ENCODE results near the gene ATP2C2. TPM values are rescaled to one million over a fixed set of nuclear protein-coding genes. Genes with fewer than 3 reads are reported as not detected.
A peak's percentile ranks its signal among the peaks of the same experiment; 100 is the strongest.

Gene ATP2C2
- total and polyA plus RNA-seq, 2 of the 8 experiments (the other 6 are each of a cell fraction or from before 2014, with no cell fraction given), result 1.2 to 2.8 TPM

DNA sequence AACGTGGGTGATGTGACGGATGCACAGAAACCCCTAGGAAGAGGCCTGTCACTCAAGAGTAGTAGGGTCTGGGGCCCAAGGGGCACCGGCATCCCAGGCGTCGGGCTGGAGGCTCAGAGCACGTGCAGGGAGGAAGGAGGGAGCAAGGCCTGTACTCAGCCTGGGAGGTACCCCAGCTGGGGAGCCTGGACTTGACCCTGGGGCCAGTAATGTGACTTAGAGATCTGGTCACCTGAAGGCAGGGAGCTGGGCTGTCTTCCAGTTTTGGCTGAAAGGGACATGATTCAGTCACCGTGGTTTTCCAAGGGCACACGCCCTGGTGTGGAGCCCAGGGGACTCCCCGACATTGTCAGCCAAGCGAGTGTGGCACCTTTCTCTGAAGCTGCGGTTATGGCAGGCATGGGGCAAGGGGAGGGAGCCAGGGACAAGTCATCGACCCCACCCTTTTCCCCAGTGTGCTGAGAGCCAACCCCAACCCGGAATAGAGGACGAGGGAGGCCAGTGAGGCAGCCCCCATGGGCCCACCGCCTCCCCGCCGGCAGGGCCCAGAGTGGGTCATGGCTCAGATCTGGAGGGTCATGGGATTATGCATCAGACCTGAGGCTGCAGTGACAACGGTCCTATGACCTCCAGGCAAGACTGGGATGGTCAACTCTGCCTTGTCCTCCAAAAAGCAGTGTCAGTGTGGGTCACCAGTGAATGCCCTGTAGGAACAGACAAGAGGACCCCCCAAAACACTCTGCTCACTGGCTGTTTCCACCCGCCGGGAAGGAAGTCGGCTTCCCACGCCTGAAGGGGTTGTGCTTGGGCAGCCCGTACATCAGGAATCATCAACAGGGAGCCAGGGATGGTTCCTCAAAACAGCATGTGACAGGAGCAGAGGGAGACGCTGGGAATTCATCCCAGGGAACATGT is 94.2 kb downstream of the ATP2C2 start:
- Histone ChIP-seq H2BK15ac (ENCODE audit: low read length) (no peak overlapping the region), H2BK5ac (ENCODE audit: low read depth, low read length) (no peak overlapping the region), H3K27me3 (replicated peaks in 1 of 4; ENCODE audit: control insufficient read depth in 3 of 4, extremely low read depth in 1 of 4, insufficient read depth in 3 of 4, low read length in 3 of 4) (no peaks in the 10 kb centered on the region; a peak in 1 of 7 replicates), H3K9ac (replicated peaks in 1 of 4; ENCODE audit: extremely low read depth in 1 of 4, low read depth in 3 of 4, low read length in 3 of 4) (no peak overlapping the region), H3K4me1 (replicated peaks in 1 of 4; ENCODE audit: control insufficient read depth in 3 of 4, insufficient read depth in 4 of 4, low read length in 3 of 4) (no peaks in the 10 kb centered on the region), H4K5ac (ENCODE audit: insufficient read length, low read depth, low read length) (no peak overlapping the region), H4K91ac (replicated peaks; ENCODE audit: insufficient read length, low read length) (no peak overlapping the region), H4K20me1 (replicated peaks in 1 of 2; ENCODE audit: control insufficient read depth in 1 of 2, insufficient read depth in 2 of 2, low read length in 2 of 2) (no peaks in the 10 kb centered on the region), H2BK12ac (ENCODE audit: low read depth, low read length) (no peak overlapping the region), H3K4me2 (ENCODE audit: insufficient read depth in 1 of 2, low read depth in 2 of 2, low read length in 2 of 2) (no peak overlapping the region), H3K9me3 (ENCODE audit: insufficient read depth in 2 of 2, low read depth in 1 of 2, low read length in 1 of 2) (peaks cover 5 to 6% of the 10 kb centered on the region in 2 experiments), H2AK5ac (ENCODE audit: low read depth, low read length) (no peak overlapping the region), H3K79me2 (ENCODE audit: control insufficient read depth in 1 of 2, insufficient read depth in 2 of 2, low read length in 2 of 2) (no peaks in the 10 kb centered on the region), H3K79me1 (ENCODE audit: low read depth, low read length) (no peaks in the 10 kb centered on the region), H3K14ac (ENCODE audit: insufficient read length) (no peak overlapping the region), H3K56ac (replicated peaks; ENCODE audit: insufficient read length, low read depth, low read length) (no peak overlapping the region), H3K18ac (ENCODE audit: extremely low read depth, low read length) (no peak overlapping the region), H3K4ac (replicated peaks; ENCODE audit: insufficient read length, low read depth, low read length) (no peak overlapping the region), H2AFZ (ENCODE audit: low read length) (no peak overlapping the region), H3K36me3 (ENCODE audit: control insufficient read depth in 2 of 4, insufficient read depth in 4 of 4, low read length in 3 of 4) (peaks cover 0 to 5% (median under 1%) of the 10 kb centered on the region in 4 experiments; a peak in 1 of 8 replicates), H3K27ac (ENCODE audit: low read depth, low read length) (no peak overlapping the region), H4K8ac (ENCODE audit: extremely low read depth, insufficient read depth, low read length) (peak overlapping the region; percentile 51; the same call in 1 of the 2 replicates), H3K23ac (ENCODE audit: insufficient read length) (no peak overlapping the region), H3K23me2 (ENCODE audit: low read depth, low read length) (no peaks in the 10 kb centered on the region), H2BK120ac (replicated peaks; ENCODE audit: low read depth, low read length) (no peak overlapping the region), H2BK20ac (ENCODE audit: low read length) (no peak overlapping the region), H3K4me3 (ENCODE audit: extremely low read depth in 1 of 4, insufficient read depth in 2 of 4, low read depth in 3 of 4, low read length in 4 of 4) (no peak overlapping the region)
- WGBS, 2 experiments (ENCODE audit: extremely low coverage in 1 of 2, insufficient coverage in 1 of 2, insufficient read length in 1 of 2, insufficient replicate concordance in 2 of 2, low coverage in 1 of 2, low lambda C conversion rate in 2 of 2, missing lambda C conversion rate in 1 of 2), result 86% methylated on average over 23 of the region's 24 CpGs; no CpG with 5 or more reads in 1 of the 2 experiments
- CTCF ChIA-PET (ENCODE audit: partially characterized antibody), result interaction anchor here (0.7 to 1.7 kb wide), 4 partner anchors 21 to 378 kb away, joined by 3 to 4 read pairs (median 3); no protein-coding TSS in a partner anchor
- FAIRE-seq (no peak), DNase-seq (ENCODE audit: low read depth in 1 of 2, low spot score in 2 of 2) (no peak)
- POLR2A ChIA-PET (ENCODE audit: partially characterized antibody), result interaction anchor here (1.3 kb wide), 1 partner anchor 26 kb away, joined by 3 read pairs; no protein-coding TSS in a partner anchor
- TF ChIP-seq, protein P1, sequence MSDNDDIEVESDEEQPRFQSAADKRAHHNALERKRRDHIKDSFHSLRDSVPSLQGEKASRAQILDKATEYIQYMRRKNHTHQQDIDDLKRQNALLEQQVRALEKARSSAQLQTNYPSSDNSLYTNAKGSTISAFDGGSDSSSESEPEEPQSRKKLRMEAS (IDR thresholded peaks at IDR 0.05), result no peak
- TF ChIP-seq TCF12 (IDR thresholded peaks at IDR 0.05; ENCODE audit: low read depth, low read length) (no peak), SP1 (IDR thresholded peaks at IDR 0.05; ENCODE audit: low read depth, low read length) (no peak), CEBPB (IDR thresholded peaks at IDR 0.05; ENCODE audit: low read depth, low read length) (no peak), ZNF274 (IDR thresholded peaks at IDR 0.05; ENCODE audit: borderline replicate concordance, extremely low read depth, low read length) (no peak), EGR1 (IDR thresholded peaks at IDR 0.05; ENCODE audit: borderline replicate concordance, low read depth, low read length) (no peak), SUZ12 (IDR thresholded peaks at IDR 0.05; ENCODE audit: low read length) (no peak), ASH2L (IDR thresholded peaks at IDR 0.05; ENCODE audit: low read length) (no peak)
- TF ChIP-seq, protein P2, sequence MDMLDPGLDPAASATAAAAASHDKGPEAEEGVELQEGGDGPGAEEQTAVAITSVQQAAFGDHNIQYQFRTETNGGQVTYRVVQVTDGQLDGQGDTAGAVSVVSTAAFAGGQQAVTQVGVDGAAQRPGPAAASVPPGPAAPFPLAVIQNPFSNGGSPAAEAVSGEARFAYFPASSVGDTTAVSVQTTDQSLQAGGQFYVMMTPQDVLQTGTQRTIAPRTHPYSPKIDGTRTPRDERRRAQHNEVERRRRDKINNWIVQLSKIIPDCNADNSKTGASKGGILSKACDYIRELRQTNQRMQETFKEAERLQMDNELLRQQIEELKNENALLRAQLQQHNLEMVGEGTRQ (IDR thresholded peaks at IDR 0.05; ENCODE audit: low read length), result no peak
- TF ChIP-seq, protein P3, sequence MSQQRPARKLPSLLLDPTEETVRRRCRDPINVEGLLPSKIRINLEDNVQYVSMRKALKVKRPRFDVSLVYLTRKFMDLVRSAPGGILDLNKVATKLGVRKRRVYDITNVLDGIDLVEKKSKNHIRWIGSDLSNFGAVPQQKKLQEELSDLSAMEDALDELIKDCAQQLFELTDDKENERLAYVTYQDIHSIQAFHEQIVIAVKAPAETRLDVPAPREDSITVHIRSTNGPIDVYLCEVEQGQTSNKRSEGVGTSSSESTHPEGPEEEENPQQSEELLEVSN (IDR thresholded peaks at IDR 0.05), result no peak

Measured in H1 (cell line).